KOPT-K1 (cell line): Measurements from ENCODE around the gene AHCY.
"Not testable (repeated sequence)": the region's sequence is repeated elsewhere in the genome, so short reads cannot be mapped to it uniquely, and the experiment has no call there.

Experiments used
- H3K27ac ChIP-seq: fragments of 200-600 bp; sonication (generic); 2 replicates; pipeline ENCODE4 v1.5.1; 2016; ENCODE audit warnings: antibody characterized with exemption, mild to moderate bottlenecking, low read depth, low read length; ENCODE audit not compliant: poor library complexity, severe bottlenecking
- H3K36me3 ChIP-seq: fragments of 200-600 bp; sonication (generic); 2 replicates; pipeline ENCODE4 v1.5.1; 2017; ENCODE audit warnings: antibody characterized with exemption, mild to moderate bottlenecking, low read length, moderate library complexity; ENCODE audit not compliant: insufficient read depth
- H3K9me3 ChIP-seq: fragments of 200-600 bp; sonication (generic); 2 replicates; pipeline ENCODE4 v1.5.1; 2017; ENCODE audit warnings: antibody characterized with exemption, low read length, mild to moderate bottlenecking; ENCODE audit not compliant: insufficient read depth, poor library complexity, severe bottlenecking

Gene AHCY

DNA sequence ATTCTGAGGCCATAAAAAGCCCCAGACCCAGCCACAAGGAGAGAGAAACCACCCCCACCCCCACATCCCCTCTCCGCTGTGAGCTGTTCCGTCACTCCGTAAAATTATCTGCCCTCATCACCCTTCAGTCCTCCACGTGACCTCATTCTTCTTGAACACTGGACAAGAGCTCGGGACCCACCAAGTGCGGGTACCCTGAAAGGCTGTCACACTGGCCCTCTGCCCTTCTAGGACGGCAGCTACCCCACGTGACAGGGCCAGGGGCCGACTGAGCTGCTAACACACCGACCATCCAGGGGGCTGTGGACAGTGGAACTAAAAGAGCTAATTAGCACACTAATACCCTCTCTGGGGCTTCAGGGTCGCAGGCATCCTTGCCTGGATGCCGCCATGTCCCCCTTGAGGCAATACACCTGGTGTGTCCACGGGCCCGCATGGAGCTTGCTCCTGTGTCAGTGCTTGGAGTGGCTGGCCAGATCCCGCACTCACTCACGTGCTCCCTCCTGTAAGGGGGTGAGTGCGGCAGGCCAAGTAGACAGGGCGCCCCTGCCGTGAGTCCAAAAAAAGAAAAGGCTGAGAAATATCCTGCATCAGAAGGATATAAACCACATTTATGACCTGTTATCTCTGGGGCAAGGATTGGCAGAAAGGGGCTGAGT is 29.2 kb upstream of the AHCY start:
- H3K27ac ChIP-seq = no peak overlapping the region

GRCh38 chr20:34331838-34332237 is 28.7 kb upstream of the AHCY start:
- Histone ChIP-seq H3K9me3 (no peaks in the 10 kb centered on the region), H3K36me3 (no peaks in the 10 kb centered on the region), H3K27ac (no peak overlapping the region)

More for the DNA sequence above, 29.2 kb upstream of the AHCY start:
- Histone ChIP-seq H3K9me3 (no peaks in the 10 kb centered on the region), H3K36me3 (no peaks in the 10 kb centered on the region)

DNA sequence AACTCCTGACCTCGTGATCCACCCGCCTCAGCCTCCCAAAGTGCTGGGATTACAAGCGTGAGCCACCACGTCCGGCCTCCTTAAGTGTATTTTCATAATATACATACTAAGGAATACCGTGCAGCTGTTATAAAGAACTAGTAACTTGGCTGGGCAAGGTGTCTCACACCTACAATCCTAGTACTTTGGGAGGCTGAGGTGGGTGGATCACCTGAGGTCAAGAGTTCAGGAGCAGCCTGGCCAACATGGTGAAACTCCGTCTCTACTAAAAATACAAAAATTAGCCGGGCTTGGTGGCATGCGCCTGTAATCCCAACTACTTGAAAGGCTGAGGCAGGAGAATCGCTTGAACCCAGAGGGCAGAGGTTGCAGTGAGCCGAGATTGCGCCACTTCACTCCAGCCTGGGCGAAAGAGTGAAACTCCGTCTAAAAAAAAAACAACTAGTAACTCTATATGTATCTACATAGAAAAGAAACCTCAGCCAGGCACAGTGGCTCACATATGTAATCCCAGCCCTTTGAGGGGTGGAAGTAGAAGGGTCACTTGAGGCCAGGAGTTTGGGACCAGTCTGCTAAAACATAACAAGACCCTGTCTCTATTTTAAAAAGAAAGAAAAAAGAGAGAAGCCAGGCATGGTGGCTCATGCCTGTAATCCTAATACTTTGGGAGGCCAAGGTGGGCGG is 27.8 kb upstream of the AHCY start:
- H3K9me3 ChIP-seq, H3K27ac ChIP-seq, H3K36me3 ChIP-seq: not testable (repeated sequence)

- Histone ChIP-seq H3K9me3 (no peaks in the 10 kb centered on the region), H3K27ac (no peak overlapping the region), H3K36me3 (no peaks in the 10 kb centered on the region)
Observed at GRCh38 chr20:34328928-34329677, 25.9 kb upstream of the AHCY start.

- H3K27ac ChIP-seq, H3K36me3 ChIP-seq, H3K9me3 ChIP-seq: not testable (repeated sequence)
Observed at GRCh38 chr20:34328207-34328606, 25.1 kb upstream of the AHCY start.

- no peaks in the 10 kb centered on the region for H3K36me3 ChIP-seq
- no peaks in the 10 kb centered on the region for H3K9me3 ChIP-seq
- no peak overlapping the region for H3K27ac ChIP-seq
Observed at GRCh38 chr20:34324541-34324940, 21.4 kb upstream of the AHCY start.

DNA sequence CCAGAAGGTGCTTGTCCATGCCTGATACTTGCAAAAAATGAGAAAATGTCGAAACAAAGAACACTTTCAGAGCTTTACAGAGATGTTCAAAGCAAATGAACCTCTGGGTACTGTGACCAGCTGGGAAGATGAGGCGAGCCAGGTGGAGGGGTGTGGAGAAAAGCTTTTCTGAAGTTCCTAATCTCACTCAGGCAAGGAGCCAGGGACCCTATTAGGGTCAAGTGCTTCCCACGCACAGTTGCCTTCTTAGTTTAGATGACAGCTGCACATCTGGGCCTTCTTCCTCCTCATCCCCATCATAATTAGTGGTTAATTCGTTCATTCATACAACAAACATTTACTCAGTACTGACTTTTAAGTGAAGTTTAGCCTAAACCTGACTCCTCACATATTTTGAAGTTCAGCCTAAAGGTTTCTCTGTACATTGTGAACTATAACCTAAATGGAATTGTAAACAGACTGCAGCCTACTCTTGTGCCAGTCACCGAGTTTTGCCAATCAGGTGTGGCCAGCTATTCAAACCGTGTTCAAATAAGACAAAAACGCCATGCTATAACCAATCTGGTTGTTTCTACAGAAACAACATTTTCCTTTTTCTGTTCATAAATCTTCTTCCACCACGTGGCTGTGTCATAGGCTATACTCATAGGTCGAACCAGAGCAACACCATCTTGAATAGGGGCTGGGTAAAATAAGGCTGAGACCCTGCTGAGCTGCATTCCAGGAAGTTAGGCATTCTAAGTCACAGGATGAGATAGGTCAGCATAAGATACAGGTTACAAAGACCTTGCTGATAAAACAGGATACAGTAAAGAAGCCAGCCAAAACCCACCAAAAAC is 19.3 kb upstream of the AHCY start:
- Histone ChIP-seq H3K27ac (no peak overlapping the region), H3K36me3 (no peaks in the 10 kb centered on the region), H3K9me3 (no peaks in the 10 kb centered on the region)

DNA sequence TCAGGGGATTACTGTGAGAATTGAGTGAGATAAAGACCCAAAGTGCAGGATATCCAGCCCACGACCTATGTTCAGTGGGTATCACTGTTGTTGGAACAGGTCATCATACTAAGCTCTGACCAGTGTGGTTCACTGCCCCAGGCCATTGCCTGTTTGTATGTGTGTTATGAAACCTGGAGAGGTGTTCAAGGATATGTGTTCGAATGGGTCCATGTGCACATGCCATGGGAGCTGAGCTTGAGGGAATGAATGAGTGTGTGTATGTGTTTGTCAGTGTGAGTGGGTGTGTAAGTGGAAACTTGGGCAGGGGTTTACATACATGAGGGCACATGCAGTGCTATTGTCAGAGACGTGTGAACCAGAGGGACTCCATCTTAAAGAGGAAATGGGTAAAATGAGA is 17.7 kb upstream of the AHCY start:
- H3K9me3 ChIP-seq = no peaks in the 10 kb centered on the region
- H3K36me3 ChIP-seq = no peaks in the 10 kb centered on the region
- H3K27ac ChIP-seq = no peak overlapping the region

DNA sequence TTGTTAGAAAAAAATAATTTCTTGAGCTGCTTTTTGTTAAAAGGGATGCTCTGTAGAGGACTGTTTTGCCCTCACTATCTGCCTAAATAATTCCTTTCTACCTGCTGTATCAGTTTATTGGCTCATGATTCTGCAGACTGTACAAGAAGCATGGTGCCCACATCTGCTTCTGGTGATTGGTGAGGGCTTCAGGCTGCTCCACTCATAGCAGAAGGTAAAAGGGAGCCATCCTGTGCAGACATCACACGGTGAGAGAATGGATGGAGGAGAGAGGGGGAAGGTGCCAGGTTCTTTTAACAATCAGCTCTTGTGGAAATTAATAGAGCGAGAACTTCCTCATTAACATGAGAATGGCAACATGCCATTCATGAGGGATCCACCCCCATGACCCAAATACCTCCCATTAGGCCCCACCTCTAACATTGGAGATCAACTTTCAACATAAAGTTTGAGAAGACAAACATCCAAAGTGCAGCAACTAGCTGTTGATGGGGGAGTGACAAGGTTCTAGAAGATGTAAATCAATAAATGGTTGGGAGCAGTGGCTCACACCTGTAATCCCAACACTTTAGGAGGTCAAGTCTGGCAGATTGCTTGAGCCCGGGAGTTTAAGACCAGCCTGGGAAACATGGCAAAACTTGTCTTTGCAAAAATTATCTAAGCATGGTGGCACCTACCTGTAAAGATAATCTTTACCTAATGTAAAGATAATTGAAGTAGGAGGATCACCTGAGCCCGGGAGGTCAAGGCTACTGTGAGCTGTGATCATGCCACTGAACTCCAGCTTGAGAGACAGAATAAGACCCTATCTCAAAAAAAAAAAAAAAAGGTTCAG is 15.7 kb upstream of the AHCY start:
- Histone ChIP-seq H3K27ac (no peak overlapping the region), H3K36me3 (no peaks in the 10 kb centered on the region), H3K9me3 (no peaks in the 10 kb centered on the region)

DNA sequence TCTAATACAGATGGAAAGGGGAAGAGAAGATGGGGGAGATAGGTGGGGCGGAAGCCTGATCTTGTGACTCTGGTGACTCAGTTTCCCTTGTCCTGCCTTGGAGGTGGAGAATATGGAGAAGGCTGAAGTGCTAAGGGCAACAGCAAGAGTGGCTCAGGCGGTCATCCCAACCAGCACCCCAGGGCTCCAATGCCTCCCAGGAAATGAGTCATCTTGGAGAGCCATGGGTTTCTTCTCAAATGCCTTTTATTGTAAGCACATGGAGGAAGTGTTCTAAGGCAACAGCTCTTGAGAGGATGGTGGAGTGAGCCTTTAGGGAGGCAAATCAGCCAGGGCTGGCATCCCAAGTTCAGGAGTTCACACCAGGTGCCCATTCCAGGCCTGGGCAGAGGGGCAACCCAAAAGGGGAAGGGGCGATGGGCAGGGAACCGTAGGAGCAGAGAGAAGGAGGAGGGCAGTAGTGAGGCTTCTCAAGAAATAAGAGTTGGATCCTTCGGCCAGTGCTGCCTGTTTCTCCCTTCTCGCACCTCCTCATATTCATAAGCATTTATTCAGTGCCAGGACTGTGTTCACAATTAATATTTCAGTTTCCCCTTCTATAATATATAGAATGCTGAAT is 13.2 kb upstream of the AHCY start:
- no peak overlapping the region for H3K27ac ChIP-seq
- H3K36me3 ChIP-seq = no peaks in the 10 kb centered on the region
- H3K9me3 ChIP-seq = no peaks in the 10 kb centered on the region

DNA sequence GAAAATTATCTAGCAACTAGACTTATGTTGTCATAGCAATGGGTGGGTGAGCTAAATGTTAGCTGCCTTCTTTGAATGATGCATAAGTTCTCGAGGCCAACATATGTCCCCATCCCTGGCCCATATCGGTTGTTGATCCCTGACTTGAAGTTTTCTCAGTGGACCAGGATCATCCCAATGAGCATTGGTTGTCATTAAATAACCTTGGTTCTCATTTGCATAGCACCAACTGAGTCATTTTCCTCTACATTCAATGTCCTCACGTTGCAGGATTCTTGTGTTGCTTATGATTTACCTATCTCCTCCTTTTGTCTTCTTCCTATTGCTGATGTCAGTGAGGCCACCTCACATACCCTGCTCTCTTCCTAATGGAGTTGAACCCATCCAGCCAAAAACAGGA is 12.1 kb upstream of the AHCY start:
- H3K27ac ChIP-seq = no peak overlapping the region
- no peaks in the 10 kb centered on the region for H3K9me3 ChIP-seq
- no peaks in the 10 kb centered on the region for H3K36me3 ChIP-seq

DNA sequence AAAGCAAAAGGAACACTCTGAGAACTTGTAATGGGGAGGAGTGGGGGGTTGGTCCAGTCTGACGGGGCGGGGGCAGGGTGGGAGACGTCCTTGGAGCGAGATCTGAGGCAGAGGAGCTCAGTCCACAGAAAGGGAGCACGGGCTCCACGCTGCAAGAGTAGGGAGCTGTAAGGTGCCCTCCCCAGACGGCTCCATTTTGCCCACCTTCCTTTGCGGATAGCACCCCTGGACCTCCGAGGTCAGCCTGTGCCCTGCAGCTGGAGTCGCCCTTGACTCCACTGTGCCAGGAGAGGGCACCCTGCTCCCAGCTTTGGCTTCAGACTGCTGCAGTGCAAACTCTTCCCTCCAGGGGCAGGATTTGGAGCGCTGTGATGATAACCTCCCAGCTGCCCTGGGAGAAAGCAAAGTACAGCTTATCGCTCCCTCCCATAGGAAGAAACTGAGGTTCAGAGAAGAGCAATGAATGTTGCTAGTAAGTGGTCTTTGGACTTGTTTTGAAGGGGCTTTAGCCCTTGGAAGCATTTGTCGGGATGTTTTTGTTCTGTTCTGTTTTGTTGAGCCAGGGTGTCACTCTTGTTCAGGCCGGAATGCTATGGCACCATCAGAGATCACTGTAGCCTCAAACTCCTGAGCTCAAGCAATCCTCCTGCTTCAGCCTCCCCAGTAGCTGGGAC is 9.5 kb upstream of the AHCY start:
- Histone ChIP-seq H3K27ac (no peak overlapping the region), H3K36me3 (no peaks in the 10 kb centered on the region), H3K9me3 (no peaks in the 10 kb centered on the region)

- Histone ChIP-seq H3K27ac (no peak overlapping the region), H3K36me3 (no peaks in the 10 kb centered on the region), H3K9me3 (no peaks in the 10 kb centered on the region)
Observed at GRCh38 chr20:34312024-34312460, 8.9 kb upstream of the AHCY start.
